Activated naive CD8-positive, alpha-beta T cell treated with anti-CD3 and anti-CD28 coated beads, Interleukin-2, amount 50 U/mL, for 16 hours (primary cell): Measurements from ENCODE around the gene ARHGAP1.
"Not testable (repeated sequence)": the region's sequence is repeated elsewhere in the genome, so short reads cannot be mapped to it uniquely, and the experiment has no call there.

Source experiments
- DNase-seq: peaks from one replicate; pipeline ENCODE4 v3.0.0-alpha.2; 2020; ENCODE audit warnings: low read depth, low spot score

The ARHGAP1 gene

DNA sequence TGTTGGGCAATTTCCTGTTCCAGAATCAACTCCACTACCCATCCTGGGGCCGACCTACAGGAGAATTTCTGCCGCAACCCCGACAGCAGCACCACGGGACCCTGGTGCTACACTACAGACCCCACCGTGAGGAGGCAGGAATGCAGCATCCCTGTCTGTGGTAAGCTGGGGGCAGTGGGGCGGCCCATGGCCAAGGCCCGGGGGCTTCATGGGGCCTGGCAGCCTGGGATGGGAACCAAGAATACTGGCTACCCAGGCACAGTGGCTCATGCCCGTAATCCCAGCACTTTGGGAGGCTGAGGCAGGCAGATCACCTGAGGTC is 22.9 kb upstream of the ARHGAP1 start:
- DNase-seq: no peak

DNA sequence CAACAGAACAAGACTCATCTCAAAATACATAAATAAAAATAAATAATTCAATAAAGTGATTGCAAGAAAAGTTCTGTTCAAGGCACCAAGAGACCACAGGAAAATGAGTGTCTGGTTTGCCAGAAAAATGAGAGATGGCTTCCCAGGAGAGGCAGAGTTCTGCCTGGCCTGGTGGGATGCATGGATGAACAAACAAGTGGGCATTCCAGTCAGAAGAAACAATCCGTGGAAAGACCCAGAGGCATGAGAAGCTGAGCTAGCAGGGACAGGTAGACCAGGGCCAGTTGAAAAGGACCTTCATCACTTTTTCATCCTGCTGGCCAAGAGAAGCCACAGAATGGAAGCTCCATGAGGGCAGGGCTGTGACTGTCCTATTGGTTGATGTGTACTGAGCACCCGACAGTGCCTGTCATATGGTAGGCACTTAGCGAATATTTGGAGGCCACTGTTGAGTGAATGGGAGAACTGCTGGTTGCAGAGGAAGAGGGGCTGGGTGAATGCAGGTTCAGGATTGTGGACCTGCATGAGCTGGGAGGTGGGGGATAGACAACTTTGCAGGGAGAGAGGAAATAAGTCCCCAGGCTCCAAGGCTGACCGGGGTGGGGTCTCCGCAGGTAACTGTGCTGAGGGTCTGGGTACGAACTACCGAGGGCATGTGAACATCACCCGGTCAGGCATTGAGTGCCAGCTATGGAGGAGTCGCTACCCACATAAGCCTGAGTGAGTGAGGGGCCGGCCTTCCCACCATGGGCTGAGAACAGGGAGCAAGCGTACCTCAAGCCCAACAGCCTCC is 22.3 kb upstream of the ARHGAP1 start:
- no peak for DNase-seq

DNA sequence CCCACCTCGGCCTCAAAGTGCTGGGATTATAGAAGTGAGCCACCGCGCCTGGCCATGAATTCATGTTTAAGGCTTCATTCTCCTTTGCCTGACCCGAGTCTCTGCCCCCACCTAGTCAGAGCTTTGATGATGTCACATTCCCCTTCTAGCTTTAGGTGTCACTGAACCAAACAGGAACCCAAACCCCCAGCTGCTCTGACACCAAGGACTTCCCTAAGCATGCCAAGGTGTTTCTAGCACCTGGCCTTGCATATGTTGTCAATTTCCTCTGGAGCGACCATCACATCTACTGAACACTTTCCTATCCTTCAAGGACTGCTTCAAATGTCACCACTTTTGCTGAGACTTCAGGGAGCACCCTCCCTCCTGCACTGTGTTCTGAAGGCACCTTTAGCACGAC is 20.9 kb upstream of the ARHGAP1 start:
- no peak for DNase-seq

DNA sequence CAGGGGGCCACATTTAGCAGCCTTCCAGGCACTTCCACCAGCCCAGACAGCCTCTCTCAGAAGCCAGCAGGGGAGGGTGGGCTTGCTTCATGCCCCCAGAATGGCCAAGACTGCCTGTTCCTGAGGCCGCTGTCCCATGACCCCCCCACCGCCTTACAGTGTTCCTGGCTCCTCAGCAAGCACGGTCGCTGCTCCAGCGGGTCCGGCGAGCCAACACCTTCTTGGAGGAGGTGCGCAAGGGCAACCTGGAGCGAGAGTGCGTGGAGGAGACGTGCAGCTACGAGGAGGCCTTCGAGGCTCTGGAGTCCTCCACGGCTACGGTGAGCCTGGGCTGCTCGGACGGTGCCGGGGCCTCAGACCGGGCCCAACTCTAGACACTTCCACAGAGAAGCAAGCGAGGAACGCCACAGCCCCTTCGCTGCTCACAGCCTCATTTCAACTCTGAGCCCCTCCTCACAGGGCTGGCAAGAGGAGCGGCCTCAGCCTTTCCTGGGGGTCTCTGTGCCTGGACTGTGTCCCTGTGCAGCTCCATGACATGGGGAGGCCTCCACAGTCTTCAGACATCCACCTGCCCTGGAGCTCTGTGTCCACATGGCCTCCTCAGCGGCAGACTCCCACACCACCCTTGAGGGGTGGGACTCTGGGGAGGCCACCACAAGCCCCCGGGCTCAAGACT is 19.3 kb upstream of the ARHGAP1 start:
- DNase-seq: no peak

DNA sequence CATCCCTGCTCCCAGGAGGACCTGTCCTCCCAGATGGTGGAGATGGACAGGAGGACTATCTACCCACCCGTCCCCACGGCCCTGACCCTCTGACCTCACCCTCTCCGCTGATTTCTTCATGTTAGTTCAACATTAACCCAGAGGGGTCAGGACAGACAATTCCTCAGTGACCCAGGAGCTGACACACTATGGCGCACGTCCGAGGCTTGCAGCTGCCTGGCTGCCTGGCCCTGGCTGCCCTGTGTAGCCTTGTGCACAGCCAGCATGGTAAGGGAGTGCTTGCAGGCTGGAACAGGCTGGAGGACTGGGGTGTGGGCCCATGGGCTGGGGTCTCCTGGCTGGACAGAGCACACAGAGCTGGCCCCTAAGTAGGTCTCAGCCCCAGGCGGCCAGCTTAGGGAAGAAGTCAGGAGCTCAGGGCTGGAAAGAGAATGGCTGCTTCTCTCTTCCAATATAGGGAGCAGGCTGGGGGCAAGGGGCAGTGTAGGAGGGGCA is 18.7 kb upstream of the ARHGAP1 start, which contains the start of gene F2:
F2 (plus strand) TSS at position 166 of the 495 bp plus-strand sequence; CDS start at position 189, 23 bp downstream.
- DNase-seq: no peak

DNA sequence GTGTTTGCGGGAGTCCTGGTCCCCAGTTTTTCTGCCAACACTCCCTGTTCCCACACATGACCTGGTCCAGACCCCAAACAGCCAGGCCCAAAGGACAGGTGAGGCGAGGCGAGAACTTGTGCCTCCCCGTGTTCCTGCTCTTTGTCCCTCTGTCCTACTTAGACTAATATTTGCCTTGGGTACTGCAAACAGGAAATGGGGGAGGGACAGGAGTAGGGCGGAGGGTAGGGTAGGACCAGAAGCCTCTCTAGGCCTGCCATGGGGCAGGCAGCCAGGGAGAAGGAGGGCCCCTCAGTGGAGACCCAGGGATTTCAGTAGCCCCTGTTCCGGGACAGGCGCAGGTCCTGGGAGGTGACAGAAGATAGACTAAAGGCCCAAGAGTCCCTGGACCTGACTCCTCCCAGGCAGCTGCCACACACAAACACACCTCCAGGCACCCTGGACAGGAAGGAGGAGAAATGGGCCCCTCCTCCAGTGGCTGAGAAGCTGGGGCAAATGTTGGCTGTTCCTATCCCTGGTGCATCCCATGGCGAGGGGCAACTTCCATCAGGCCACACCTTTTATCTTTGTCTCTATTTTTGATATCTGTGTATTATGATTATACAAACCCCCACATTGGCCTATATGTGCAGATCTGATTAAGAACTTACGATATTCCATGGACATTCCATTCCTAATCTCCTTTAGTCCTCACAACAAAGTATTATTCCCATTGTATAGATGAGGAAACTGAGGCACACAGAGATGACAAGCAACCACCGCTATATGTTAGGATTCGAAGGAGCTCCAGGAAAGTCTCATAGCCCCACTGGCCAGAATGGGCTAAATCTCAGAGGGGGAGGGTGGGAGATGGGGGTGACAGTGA is 18.0 kb upstream of the ARHGAP1 start:
- no peak for DNase-seq

DNA sequence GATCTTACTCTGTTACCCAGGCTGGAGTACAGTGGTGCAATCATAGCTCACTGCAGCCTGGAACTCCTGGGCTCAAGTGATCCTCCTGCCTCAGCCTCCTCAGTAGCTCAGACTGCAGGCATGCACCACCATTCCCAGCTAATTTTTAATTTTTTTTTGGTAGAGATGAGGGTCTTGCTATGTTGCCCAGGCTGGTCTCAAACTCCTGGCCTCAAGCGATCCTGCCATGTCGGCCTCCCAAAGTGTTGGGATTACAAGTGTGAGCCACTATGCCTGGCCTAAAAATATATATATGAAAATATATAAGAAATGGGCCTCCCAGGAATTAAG is 17.4 kb upstream of the ARHGAP1 start:
- DNase-seq: not testable (repeated sequence)

DNA sequence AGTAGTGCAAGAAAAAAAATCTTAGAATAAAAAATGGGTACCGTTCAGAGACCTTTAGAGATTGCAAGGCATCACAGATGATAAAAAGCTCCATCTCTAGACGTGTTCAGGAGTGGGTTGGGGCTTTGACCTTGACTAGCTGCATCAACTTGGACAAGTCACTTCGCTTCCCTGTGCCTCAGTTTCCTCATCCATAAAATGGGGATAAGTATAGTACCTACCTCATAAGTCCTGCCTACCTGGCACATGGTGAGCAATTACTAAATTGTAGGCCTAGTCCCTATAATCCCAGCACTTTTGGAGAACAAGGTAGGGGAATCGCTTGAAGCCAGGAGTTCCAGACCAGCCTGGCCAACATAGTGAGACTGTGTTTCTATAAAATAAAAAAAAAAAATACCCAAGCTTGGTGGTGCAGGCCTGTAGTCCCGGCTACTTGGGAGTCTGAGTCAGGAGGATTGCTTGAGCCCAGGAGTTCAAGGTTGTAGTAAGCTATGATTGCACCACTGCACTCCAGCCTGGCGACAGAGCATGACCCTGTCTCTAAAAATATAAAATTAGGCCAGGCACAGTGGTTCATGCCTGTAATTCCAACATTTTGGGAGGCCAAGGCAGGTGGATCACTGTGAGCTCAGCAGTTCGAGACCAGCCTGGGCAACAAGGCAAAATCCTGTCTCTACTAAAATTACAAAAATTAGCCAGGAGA is 12.6 kb upstream of the ARHGAP1 start:
- no peak for DNase-seq

DNA sequence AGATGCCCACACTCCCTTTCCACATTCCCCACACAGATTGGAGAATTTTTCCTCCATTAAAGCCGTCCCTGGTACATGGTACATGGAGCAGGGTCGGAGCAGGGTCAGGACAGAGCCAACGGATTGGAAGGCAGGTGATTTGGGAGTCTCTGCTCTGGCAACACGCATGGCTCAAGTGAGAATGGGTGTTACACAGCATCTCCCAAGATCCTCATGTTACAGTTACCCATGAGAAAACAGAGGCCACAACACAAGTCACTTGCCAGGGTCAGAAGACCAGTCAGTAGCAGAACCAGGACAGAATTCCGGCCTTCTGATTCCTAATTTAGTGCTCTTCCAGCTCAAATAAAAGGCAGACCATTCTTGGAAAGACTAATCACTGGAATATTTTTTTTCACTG is 10.9 kb upstream of the ARHGAP1 start:
- DNase-seq: no peak

DNA sequence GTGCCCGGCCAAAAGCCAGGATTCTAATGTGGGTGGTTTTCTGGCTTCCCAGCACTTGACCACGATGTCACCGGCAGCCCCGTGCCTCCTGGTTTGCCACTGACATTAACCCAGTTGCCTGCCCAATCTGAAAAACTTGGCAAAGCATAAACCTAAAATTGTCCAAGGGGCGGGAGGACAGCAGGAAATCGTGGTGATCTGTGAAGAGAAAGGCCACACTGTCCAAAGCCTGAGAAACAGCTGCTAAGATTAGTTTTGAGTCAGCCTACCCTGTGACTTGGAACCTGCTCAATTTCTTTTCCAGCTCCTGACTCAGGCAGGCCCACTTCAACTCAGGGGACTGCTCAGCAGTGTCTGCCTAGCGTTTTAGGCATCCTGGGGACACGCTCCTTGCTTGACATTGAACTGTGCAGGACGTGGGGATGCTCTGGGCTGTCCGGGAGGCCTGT is 10.4 kb upstream of the ARHGAP1 start:
- DNase-seq: no peak

DNA sequence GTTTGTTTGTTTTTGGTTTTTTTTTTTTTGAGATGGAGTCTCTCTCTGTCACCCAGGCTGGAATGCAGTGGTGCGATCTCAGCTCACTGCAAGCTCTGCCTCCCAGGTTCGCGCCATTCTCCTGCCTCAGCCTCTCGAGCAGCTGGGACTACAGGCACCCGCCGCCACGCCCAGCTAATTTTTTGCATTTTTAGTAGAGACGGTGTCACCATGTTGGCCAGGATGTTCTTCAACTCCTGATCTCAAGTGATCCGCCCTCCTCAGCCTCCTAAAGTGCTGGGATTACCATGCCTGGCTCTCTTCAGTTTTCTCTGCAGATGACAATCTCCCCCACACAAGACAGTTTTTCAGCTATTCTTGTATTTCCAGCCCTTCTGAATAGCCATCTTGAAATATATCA is 8.9 kb upstream of the ARHGAP1 start:
- DNase-seq: not testable (repeated sequence)

DNA sequence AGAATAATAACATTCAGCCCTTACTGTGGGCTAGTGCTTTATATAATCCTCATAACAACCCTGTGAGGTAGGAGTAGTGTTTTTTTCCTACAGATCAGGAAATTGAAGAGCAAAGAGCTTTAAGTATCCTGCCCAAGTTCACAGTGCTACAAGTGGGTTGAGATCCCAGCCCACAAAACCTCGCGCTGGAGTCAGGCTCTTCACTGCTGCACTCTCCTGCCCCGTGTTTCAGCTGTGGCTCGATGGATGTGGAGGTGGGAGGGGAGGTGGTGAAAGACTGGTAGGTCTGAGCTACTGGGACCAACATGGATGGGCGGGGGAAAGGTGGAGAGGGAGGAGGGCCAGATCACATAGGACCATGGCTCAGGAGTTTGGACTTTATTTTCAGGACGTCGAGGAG is 6.5 kb upstream of the ARHGAP1 start:
- DNase-seq: no peak

DNA sequence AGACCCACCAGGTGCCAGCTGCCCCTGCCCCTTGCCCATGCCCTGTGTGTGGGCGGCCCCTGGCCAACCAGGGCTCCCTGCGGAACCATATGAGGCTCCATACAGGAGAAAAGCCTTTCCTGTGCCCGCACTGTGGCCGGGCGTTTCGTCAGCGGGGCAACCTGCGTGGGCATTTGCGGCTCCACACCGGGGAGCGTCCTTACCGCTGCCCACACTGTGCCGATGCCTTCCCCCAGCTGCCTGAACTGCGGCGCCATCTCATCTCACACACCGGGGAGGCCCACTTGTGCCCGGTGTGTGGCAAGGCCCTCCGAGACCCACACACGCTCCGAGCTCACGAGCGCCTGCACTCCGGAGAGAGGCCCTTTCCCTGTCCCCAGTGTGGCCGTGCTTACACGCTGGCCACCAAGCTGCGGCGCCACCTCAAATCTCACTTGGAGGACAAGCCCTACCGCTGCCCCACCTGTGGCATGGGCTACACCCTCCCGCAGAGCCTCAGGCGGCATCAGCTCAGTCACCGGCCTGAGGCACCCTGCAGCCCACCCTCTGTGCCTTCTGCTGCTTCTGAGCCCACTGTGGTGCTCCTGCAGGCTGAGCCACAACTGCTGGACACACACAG is 4.8 kb upstream of the ARHGAP1 start:
- DNase-seq: no peak

DNA sequence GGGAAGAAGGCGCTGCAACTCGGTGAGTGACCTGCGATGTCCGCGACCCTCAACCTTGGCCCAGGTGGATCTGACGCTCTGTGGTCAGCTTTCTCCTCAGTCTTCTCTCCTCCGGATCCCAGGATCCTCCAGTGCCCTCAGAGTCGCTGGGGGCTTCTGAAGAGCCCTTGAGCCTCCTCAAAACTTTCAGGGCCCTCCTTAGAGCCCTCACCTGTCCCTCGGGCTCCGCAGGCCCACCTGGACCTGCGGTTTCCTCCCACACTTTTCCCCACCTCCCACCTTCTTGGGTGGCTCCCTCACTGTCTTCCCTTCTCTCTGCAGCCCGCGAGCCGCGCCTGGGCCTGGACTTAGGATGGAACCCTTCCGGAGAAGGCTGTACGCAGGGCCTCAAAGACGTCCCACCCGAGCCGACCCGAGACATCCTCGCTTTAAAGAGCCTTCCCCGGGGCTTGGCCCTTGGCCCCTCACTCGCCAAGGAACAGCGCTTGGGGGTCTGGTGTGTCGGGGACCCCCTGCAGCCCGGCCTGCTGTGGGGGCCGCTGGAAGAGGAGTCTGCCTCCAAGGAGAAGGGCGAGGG is 747 bp upstream of the ARHGAP1 start:
- no peak for DNase-seq

DNA sequence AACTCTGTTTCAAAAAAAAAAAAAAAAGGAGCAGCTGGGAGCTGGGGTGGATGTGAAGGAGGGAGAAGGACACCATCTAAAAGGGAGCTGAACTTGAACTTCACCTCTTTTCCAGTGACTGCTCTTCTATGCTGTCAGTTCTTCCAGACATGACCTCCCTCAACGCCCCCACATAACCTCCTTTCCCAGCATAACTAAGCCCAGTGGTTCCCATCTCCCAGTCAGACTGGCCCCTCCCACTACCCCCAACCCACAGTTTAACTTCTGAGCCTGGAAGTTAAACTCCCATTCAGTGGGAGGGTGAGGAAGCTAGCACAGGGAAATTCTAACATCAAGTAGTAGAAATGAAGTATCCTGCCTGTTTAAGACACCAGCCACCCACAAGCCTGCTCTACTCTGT is 1.8 kb downstream of the ARHGAP1 start:
- DNase-seq: no peak

DNA sequence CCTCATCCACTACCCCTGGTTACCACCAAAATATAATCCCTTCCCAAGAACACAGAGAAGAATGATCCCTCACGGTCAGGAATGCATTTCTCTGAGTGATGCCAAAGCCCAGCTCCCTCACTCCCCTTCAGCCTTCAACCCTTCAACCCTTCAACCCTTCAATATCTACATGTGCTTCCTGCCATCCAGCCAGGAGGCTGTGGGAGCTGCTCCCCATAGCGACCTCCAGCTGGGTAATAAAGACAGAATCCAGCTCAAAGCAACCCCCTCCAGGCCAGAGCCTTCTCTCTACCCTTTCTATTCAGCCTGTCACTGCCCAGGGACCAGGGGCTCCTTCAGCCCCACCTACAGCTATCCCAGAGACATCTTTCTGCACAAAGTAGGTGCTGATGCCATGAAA is 2.7 kb downstream of the ARHGAP1 start:
- DNase-seq: no peak

DNA sequence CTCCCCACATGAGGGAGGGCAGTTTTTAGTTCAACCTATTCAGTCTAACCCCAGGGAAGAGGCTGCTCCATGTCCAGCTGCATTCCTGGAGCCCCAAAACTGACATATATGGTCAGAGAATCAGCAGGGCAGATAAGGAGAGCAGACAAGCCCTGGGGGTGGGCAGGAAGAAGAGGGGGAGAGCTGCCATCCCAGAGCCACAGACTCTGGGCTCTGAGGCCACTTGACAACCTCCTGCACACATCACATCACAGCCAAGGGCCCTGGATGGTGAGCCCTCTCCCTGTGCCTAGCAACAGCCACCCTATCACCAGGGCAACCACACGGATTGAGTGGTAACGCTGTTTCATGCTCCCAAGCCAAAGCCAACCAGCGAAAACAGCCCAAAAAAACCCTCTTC is 3.1 kb downstream of the ARHGAP1 start:
- no peak for DNase-seq

DNA sequence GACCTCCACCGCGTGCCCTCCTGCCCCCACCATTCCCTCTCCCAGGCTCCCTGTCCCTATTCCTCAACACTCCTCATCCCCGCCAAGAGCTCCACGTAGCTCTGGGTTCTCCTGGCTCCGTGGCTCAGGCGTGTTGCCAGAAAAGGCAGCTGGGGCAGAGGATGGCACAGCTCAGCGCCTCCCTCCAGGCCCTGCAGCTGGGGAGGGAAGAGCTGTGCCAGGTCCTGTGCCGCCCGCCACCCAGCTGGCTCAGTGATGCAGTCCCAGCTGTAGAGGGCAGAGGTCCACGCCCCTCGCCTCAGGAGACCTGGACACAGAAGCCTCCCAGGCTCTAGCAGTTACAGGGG is 4.2 kb downstream of the ARHGAP1 start:
- DNase-seq: no peak

DNA sequence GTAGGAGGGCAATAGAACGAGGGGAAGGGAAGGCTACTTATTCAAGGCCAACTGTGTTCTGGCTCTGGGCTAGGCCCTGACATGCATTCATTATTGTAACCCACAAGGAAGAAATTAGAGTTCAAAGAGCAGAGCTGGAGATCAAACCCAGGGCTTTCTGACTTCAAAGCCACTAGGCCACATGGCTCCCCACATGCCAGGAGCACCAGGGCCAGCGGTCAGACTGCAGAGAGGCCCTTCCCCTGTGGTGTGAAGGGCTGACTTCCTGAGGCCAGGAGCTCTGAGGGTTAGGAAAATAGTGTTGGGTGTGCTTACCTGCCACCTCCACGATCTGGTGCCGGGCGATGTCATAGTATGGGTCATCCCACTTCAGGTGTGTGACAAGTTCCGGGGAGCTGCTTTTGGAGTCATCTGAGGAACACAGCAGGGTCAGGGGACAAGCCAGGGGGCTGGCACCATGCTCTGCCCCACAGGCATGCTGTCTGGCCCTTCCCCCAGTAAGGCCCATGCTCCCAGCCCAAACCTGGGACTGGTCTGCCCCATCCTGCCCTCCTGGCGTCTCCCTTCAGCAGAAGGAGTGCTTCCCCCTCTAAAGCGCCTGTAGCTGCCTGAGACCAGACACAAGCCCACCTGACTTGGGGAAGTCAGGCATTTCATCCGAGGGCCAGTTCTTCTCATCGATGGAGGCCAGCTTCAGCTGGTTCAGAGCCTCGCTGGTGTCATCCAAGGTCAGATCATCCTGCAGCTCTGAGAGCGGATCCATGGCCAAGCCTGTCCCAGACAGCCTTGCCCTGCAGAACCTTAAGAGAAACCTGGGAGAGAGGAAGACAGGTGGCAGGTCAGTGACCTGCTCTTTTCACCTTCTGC is 4.8 kb downstream of the ARHGAP1 start:
- no peak for DNase-seq

DNA sequence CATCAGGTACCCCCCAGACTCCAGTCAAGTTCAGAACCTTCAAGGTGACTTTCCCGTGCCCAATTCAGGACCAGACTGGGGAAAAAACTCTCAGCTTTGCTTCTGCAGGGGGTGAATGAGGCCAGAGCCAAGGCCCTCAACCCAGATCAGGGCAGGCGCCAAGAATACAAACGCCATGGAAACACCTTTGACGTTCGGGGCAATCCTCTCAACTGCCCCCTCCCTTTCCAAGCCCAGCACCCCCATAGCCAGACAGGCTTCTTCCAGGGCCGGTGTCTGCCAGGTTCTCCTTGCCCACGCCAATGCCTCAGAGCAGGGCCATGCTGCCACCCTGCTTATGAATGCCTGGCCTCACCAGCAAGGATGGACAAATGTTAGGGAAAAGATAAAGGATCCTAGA is 5.8 kb downstream of the ARHGAP1 start:
- DNase-seq: no peak
